ENCODE data around the gene FGFR1OP2. TPM values are rescaled to one million over a fixed set of nuclear protein-coding genes. Genes with fewer than 3 reads are reported as not detected.
"Not testable (repeated sequence)": the region's sequence is repeated elsewhere in the genome, so short reads cannot be mapped to it uniquely, and the experiment has no call there.

Gene FGFR1OP2
- total and polyA plus RNA-seq, 2 donors (not counting 1 experiment from before 2014, with no cell fraction given), result 36.4 to 60.8 TPM

DNA sequence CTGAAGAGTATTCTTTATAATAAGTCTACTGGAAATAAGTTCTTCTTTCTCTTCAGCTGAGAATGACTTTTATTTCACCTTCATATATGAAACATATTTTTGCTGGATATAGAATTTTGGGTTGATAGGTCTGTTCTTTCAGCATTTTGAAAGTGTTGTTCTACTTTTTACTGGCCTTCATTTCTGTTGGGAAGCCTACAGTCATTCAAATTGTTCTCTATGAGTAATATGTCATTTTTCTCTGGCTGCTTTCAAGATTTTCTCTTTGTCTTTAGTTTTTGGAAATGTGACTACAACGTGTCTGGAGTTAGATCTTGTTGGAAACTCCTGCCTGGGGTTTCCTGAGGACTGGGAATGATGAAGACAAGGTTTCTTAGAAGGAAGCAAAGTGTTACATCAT, 10.0 kb downstream of the FGFR1OP2 start:
- no peak overlapping the region for H3K4me3 ChIP-seq (replicated peaks in 1 of 4; ENCODE audit: control extremely low read depth in 1 of 4, insufficient read depth in 1 of 4, low read depth in 3 of 4, low read length in 4 of 4)
- no peak overlapping the region for H2AFZ ChIP-seq (ENCODE audit: low read length)
- H3K4me1 ChIP-seq (ENCODE audit: control insufficient read depth, extremely low read depth, insufficient read depth, low read length), result no peaks in the 10 kb centered on the region
- H3K27me3 ChIP-seq (ENCODE audit: control insufficient read depth, insufficient read depth, low read length), result no peaks in the 10 kb centered on the region
- H3K79me2 ChIP-seq (ENCODE audit: control insufficient read depth, insufficient read depth, low read length), result peaks cover 72% of the 10 kb centered on the region
- no peak for TF ChIP-seq EZH2 (IDR thresholded peaks at IDR 0.05; ENCODE audit: low read length, missing control alignments)
- TF ChIP-seq, protein P1, sequence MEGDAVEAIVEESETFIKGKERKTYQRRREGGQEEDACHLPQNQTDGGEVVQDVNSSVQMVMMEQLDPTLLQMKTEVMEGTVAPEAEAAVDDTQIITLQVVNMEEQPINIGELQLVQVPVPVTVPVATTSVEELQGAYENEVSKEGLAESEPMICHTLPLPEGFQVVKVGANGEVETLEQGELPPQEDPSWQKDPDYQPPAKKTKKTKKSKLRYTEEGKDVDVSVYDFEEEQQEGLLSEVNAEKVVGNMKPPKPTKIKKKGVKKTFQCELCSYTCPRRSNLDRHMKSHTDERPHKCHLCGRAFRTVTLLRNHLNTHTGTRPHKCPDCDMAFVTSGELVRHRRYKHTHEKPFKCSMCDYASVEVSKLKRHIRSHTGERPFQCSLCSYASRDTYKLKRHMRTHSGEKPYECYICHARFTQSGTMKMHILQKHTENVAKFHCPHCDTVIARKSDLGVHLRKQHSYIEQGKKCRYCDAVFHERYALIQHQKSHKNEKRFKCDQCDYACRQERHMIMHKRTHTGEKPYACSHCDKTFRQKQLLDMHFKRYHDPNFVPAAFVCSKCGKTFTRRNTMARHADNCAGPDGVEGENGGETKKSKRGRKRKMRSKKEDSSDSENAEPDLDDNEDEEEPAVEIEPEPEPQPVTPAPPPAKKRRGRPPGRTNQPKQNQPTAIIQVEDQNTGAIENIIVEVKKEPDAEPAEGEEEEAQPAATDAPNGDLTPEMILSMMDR (conservative IDR thresholded peaks at IDR 0.05 in 1 of 2, IDR thresholded peaks at IDR 0.05 in 1 of 2; ENCODE audit: low read depth in 1 of 2, low read length in 2 of 2), result no peak
- no peaks in the 10 kb centered on the region for H4K20me1 ChIP-seq (ENCODE audit: control insufficient read depth, extremely low read depth, insufficient read depth, low read length)
- no peaks in the 10 kb centered on the region for H3K36me3 ChIP-seq (ENCODE audit: control insufficient read depth, insufficient read depth, low read length)
- H3K9ac ChIP-seq (ENCODE audit: insufficient read depth, low read length), result no peak overlapping the region
- H3K27ac ChIP-seq (ENCODE audit: insufficient read depth, low read length), result no peak overlapping the region
- H3K9me3 ChIP-seq (ENCODE audit: control insufficient read depth, insufficient read depth, low read depth, low read length), result no peaks in the 10 kb centered on the region
- no peak overlapping the region for H3K4me2 ChIP-seq (ENCODE audit: extremely low read depth, insufficient read depth, low read length)
- DNase-seq (ENCODE audit: low read depth in 2 of 2), result no peak

DNA sequence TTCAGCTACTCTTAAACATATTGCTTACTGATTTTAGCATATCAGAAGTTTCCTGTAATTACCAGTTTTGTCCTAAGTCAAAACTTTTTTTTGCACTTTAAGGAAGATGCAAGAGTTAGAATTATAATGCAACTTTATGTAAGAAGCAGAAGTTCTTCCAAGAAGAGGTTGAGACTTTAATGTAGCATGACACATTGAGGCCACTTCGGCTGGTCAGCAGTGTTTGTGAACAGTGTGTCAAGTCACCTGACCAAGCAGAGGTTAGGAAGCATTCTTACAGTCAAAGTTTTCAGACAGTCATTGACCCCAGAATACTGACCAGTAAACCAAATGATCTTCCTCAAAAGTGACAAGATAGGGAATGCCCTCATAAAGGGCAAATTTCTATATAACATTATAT, 15.2 kb downstream of the FGFR1OP2 start:
- DNase-seq (ENCODE audit: low read depth in 2 of 2), result peak; percentile 16 to 56

DNA sequence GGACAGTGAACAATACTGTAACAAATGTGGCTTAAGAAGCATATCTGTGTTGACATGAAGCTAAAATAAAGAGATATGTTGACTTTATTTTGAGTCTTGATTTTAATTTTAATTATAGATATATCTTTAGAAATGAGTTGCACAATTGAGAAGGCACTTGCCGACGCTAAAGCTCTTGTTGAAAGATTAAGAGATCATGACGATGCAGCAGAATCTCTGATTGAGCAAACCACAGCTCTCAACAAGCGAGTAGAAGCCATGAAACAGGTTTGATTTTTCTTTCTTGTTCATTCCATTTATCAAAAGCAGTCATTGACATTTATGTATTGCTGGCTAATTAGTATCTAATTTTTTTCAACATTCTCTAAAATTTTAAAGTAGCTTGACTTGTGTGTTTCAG, 15.8 kb downstream of the FGFR1OP2 start:
- Histone ChIP-seq H3K4me2 (ENCODE audit: extremely low read depth, insufficient read depth, low read length) (no peak overlapping the region), H3K9me3 (ENCODE audit: control insufficient read depth, insufficient read depth, low read depth, low read length) (no peaks in the 10 kb centered on the region), H3K4me3 (replicated peaks in 1 of 4; ENCODE audit: control extremely low read depth in 1 of 4, insufficient read depth in 1 of 4, low read depth in 3 of 4, low read length in 4 of 4) (no peak overlapping the region), H3K36me3 (ENCODE audit: control insufficient read depth, insufficient read depth, low read length) (peaks cover 2% of the 10 kb centered on the region), H3K4me1 (ENCODE audit: control insufficient read depth, extremely low read depth, insufficient read depth, low read length) (no peaks in the 10 kb centered on the region), H3K9ac (ENCODE audit: insufficient read depth, low read length) (no peak overlapping the region), H2AFZ (ENCODE audit: low read length) (no peak overlapping the region), H3K79me2 (ENCODE audit: control insufficient read depth, insufficient read depth, low read length) (peaks cover 26% of the 10 kb centered on the region), H3K27ac (ENCODE audit: insufficient read depth, low read length) (no peak overlapping the region), H4K20me1 (ENCODE audit: control insufficient read depth, extremely low read depth, insufficient read depth, low read length) (no peaks in the 10 kb centered on the region), H3K27me3 (ENCODE audit: control insufficient read depth, insufficient read depth, low read length) (no peaks in the 10 kb centered on the region)
- no peak for DNase-seq (ENCODE audit: low read depth in 2 of 2)
- TF ChIP-seq, protein P1 (conservative IDR thresholded peaks at IDR 0.05 in 1 of 2, IDR thresholded peaks at IDR 0.05 in 1 of 2; ENCODE audit: low read depth in 1 of 2, low read length in 2 of 2), result no peak
- TF ChIP-seq EZH2 (IDR thresholded peaks at IDR 0.05; ENCODE audit: low read length, missing control alignments), result no peak

More for the DNA sequence above, 15.2 kb downstream of the FGFR1OP2 start:
- Histone ChIP-seq H3K36me3 (ENCODE audit: control insufficient read depth, insufficient read depth, low read length) (no peaks in the 10 kb centered on the region), H3K4me1 (ENCODE audit: control insufficient read depth, extremely low read depth, insufficient read depth, low read length) (no peaks in the 10 kb centered on the region), H3K27ac (ENCODE audit: insufficient read depth, low read length) (no peak overlapping the region), H3K4me2 (ENCODE audit: extremely low read depth, insufficient read depth, low read length) (no peak overlapping the region), H2AFZ (ENCODE audit: low read length) (no peak overlapping the region), H3K9me3 (ENCODE audit: control insufficient read depth, insufficient read depth, low read depth, low read length) (no peaks in the 10 kb centered on the region), H3K9ac (ENCODE audit: insufficient read depth, low read length) (no peak overlapping the region), H3K79me2 (ENCODE audit: control insufficient read depth, insufficient read depth, low read length) (peaks cover 29% of the 10 kb centered on the region), H3K27me3 (ENCODE audit: control insufficient read depth, insufficient read depth, low read length) (no peaks in the 10 kb centered on the region), H4K20me1 (ENCODE audit: control insufficient read depth, extremely low read depth, insufficient read depth, low read length) (no peaks in the 10 kb centered on the region), H3K4me3 (replicated peaks in 1 of 4; ENCODE audit: control extremely low read depth in 1 of 4, insufficient read depth in 1 of 4, low read depth in 3 of 4, low read length in 4 of 4) (no peak overlapping the region)
- TF ChIP-seq, protein P1 (conservative IDR thresholded peaks at IDR 0.05 in 1 of 2, IDR thresholded peaks at IDR 0.05 in 1 of 2; ENCODE audit: low read depth in 1 of 2, low read length in 2 of 2), result no peak
- TF ChIP-seq EZH2 (IDR thresholded peaks at IDR 0.05; ENCODE audit: low read length, missing control alignments), result no peak

DNA sequence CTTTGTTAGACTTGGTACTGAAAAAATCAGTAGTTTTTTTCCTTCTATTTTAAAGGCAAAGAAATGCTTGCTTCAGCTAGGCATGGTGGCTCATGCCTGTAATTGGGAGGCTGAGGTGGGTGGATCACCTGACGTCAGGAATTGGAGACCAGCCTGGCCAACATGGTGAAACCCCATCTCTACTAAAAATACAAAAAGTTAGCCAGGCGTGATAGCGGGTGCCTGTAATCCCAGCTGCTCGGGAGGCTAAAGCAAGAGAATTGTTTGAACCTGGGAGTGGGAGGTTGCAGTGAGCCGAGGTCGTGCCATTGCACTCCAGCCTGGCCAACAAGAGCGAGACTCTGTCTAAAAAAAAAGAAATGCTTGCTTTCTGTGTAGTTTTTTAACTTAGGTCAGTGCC, 23.1 kb downstream of the FGFR1OP2 start:
- H3K4me2 ChIP-seq (ENCODE audit: extremely low read depth, insufficient read depth, low read length); H3K27me3 ChIP-seq (ENCODE audit: control insufficient read depth, insufficient read depth, low read length); H3K36me3 ChIP-seq (ENCODE audit: control insufficient read depth, insufficient read depth, low read length); H3K9me3 ChIP-seq (ENCODE audit: control insufficient read depth, insufficient read depth, low read depth, low read length); H2AFZ ChIP-seq (ENCODE audit: low read length); H4K20me1 ChIP-seq (ENCODE audit: control insufficient read depth, extremely low read depth, insufficient read depth, low read length); H3K27ac ChIP-seq (ENCODE audit: insufficient read depth, low read length); DNase-seq (ENCODE audit: low read depth in 2 of 2); H3K4me1 ChIP-seq (ENCODE audit: control insufficient read depth, extremely low read depth, insufficient read depth, low read length); H3K9ac ChIP-seq (ENCODE audit: insufficient read depth, low read length); H3K79me2 ChIP-seq (ENCODE audit: control insufficient read depth, insufficient read depth, low read length); H3K4me3 ChIP-seq (replicated peaks in 1 of 4; ENCODE audit: control extremely low read depth in 1 of 4, insufficient read depth in 1 of 4, low read depth in 3 of 4, low read length in 4 of 4): not testable (repeated sequence)

Data from fibroblast of lung (primary cell).